ENCODE results near the gene CYBC1. TPM values are rescaled to one million over a fixed set of nuclear protein-coding genes. Genes with fewer than 3 reads are reported as not detected.

The CYBC1 gene
- total and polyA plus RNA-seq, 2 donors (not counting 1 experiment from before 2014, with no cell fraction given), result 328 to 569 TPM

DNA sequence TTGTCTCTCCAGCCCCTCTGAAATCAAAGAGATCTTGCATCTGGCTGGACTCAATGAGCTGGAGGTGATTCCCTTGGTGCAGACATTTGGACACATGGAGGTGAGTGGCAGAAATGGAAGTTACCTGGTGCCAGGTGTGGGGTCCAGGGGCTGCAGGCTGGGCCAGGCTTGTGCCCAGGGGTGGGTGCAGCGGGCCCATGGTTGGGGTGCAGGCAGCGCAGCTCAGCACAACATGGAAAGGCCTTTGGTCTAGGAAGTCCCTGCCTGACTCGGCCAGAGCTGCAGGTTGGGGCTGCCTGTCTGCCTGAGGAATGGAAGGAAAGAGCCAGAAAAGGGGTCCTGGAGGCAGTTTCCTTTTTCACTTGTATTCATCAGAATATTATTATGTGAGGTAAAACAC, 22.0 kb downstream of the CYBC1 start:
- Mint-ChIP-seq H3K9me3 (ENCODE audit: insufficient read depth) (no peaks in the 10 kb centered on the region), H3K27ac (no peak overlapping the region), H3K4me3 (no peak overlapping the region), H3K4me1 (peaks cover 22% of the 10 kb centered on the region), H3K27me3 (no peaks in the 10 kb centered on the region)
- CTCF ChIA-PET, result interaction anchor here (1.4 kb wide), 1 partner anchor 9 kb away, joined by 3 read pairs; no protein-coding TSS in a partner anchor
- H3K4me2 ChIP-seq (replicated peaks; ENCODE audit: low read depth, low read length, poor library complexity, severe bottlenecking), result no peak overlapping the region
- H3K27me3 ChIP-seq (replicated peaks in 1 of 4; ENCODE audit: control extremely low read depth in 1 of 4, control insufficient read depth in 3 of 4, insufficient read depth in 4 of 4, low read length in 3 of 4), result no peaks in the 10 kb centered on the region
- H3K79me2 ChIP-seq (ENCODE audit: control insufficient read depth, insufficient read depth, low read length), result no peaks in the 10 kb centered on the region
- no peak overlapping the region for H2AFZ ChIP-seq (ENCODE audit: insufficient read depth, low read depth, low read length, poor library complexity, severe bottlenecking)
- intact Hi-C loops (cut with micrococcal nuclease), result no loop called here
- peaks cover 0 to 7% of the 10 kb centered on the region in 2 experiments for H3K36me3 ChIP-seq (replicated peaks in 1 of 2; ENCODE audit: control extremely low read depth in 1 of 2, control insufficient read depth in 1 of 2, extremely low read depth in 1 of 2, insufficient read depth in 2 of 2, low read length in 1 of 2)
- H4K20me1 ChIP-seq (ENCODE audit: control insufficient read depth, insufficient read depth, low read length, poor library complexity, severe bottlenecking), result peaks cover 8% of the 10 kb centered on the region
- no peak overlapping the region for H3K27ac ChIP-seq (ENCODE audit: low read length in 2 of 2)
- TF ChIP-seq, protein P1, sequence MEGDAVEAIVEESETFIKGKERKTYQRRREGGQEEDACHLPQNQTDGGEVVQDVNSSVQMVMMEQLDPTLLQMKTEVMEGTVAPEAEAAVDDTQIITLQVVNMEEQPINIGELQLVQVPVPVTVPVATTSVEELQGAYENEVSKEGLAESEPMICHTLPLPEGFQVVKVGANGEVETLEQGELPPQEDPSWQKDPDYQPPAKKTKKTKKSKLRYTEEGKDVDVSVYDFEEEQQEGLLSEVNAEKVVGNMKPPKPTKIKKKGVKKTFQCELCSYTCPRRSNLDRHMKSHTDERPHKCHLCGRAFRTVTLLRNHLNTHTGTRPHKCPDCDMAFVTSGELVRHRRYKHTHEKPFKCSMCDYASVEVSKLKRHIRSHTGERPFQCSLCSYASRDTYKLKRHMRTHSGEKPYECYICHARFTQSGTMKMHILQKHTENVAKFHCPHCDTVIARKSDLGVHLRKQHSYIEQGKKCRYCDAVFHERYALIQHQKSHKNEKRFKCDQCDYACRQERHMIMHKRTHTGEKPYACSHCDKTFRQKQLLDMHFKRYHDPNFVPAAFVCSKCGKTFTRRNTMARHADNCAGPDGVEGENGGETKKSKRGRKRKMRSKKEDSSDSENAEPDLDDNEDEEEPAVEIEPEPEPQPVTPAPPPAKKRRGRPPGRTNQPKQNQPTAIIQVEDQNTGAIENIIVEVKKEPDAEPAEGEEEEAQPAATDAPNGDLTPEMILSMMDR (IDR thresholded peaks at IDR 0.05), result no peak
- no peak for TF ChIP-seq EZH2 (IDR thresholded peaks at IDR 0.05; ENCODE audit: borderline replicate concordance, insufficient read depth, low read depth, low read length, poor library complexity, severe bottlenecking)
- POLR2A ChIA-PET, result no interaction called here
- DNase-seq, result no peak
- H3K4me1 ChIP-seq (ENCODE audit: control insufficient read depth in 2 of 2, insufficient read depth in 2 of 2, low read length in 2 of 2), result peaks cover 3 to 24% of the 10 kb centered on the region in 2 donors
- ATAC-seq (ENCODE audit: low read depth), result no peak
- no peak overlapping the region for H3K4me3 ChIP-seq (ENCODE audit: control extremely low read depth in 1 of 5, extremely low read depth in 1 of 5, insufficient read depth in 1 of 5, low read depth in 2 of 5, low read length in 4 of 5)
- H3K9ac ChIP-seq (ENCODE audit: low read length), result no peak overlapping the region
- H3K9me3 ChIP-seq (ENCODE audit: control extremely low read depth in 1 of 3, control insufficient read depth in 2 of 3, insufficient read depth in 1 of 3, low read length in 2 of 3), result peaks cover 0 to under 1% (median 0%) of the 10 kb centered on the region in 3 donors
- WGBS (ENCODE audit: insufficient coverage), result 100% methylated on average over 2 of the region's 3 CpGs

DNA sequence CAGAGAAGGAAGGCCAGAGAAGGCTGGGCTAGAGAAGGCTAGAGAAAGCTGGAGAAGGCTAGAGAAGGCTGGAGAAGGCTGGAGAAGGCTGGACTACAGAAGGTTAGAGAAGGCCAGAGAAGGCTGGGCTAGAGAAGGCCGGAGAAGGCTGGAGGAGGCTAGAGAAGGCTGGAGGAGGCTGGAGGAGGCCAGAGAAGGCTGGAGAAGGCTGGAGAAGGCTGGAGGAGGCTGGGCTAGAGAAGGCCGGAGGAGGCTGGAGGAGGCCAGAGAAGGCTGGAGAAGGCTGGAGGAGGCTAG, 25.7 kb downstream of the CYBC1 start:
- H3K27me3 ChIP-seq (replicated peaks in 1 of 4; ENCODE audit: control extremely low read depth in 1 of 4, control insufficient read depth in 3 of 4, insufficient read depth in 4 of 4, low read length in 3 of 4), result no peaks in the 10 kb centered on the region
- H3K36me3 ChIP-seq (replicated peaks in 1 of 2; ENCODE audit: control extremely low read depth in 1 of 2, control insufficient read depth in 1 of 2, extremely low read depth in 1 of 2, insufficient read depth in 2 of 2, low read length in 1 of 2), result peaks cover 0 to 24% of the 10 kb centered on the region in 2 experiments
- H3K4me1 ChIP-seq (ENCODE audit: control insufficient read depth in 2 of 2, insufficient read depth in 2 of 2, low read length in 2 of 2), result peaks cover 6 to 16% of the 10 kb centered on the region in 2 donors
- H4K20me1 ChIP-seq (ENCODE audit: control insufficient read depth, insufficient read depth, low read length, poor library complexity, severe bottlenecking), result peaks cover 8% of the 10 kb centered on the region
- no peak overlapping the region for H3K27ac Mint-ChIP-seq
- intact Hi-C loops (cut with micrococcal nuclease), result no loop called here
- H3K4me2 ChIP-seq (replicated peaks; ENCODE audit: low read depth, low read length, poor library complexity, severe bottlenecking), result no peak overlapping the region
- no peaks in the 10 kb centered on the region for H3K27me3 Mint-ChIP-seq
- POLR2A ChIA-PET, result no interaction called here
- CTCF ChIA-PET, result interaction anchor here (0.6 to 1.7 kb wide), 7 partner anchors 10 to 111 kb away, joined by 3 to 5 read pairs (median 3); no protein-coding TSS in a partner anchor
- ATAC-seq (ENCODE audit: low read depth) (no peak), DNase-seq (no peak)
- peaks cover 17% of the 10 kb centered on the region for H3K79me2 ChIP-seq (ENCODE audit: control insufficient read depth, insufficient read depth, low read length)
- H3K9me3 ChIP-seq (ENCODE audit: control extremely low read depth in 1 of 3, control insufficient read depth in 2 of 3, insufficient read depth in 1 of 3, low read length in 2 of 3), result peaks cover 0 to 6% (median 0%) of the 10 kb centered on the region in 3 donors
- H3K9me3 Mint-ChIP-seq (ENCODE audit: insufficient read depth), result no peaks in the 10 kb centered on the region
- no peak overlapping the region for H3K27ac ChIP-seq (ENCODE audit: low read length in 2 of 2)
- TF ChIP-seq, protein P1 (IDR thresholded peaks at IDR 0.05), result peak; percentile 16
- no peak for TF ChIP-seq EZH2 (IDR thresholded peaks at IDR 0.05; ENCODE audit: borderline replicate concordance, insufficient read depth, low read depth, low read length, poor library complexity, severe bottlenecking)
- no peak overlapping the region for H3K4me3 Mint-ChIP-seq
- WGBS (ENCODE audit: insufficient coverage), result 100% methylated on average over 2 of the region's 2 CpGs
- H2AFZ ChIP-seq (ENCODE audit: insufficient read depth, low read depth, low read length, poor library complexity, severe bottlenecking), result no peak overlapping the region
- no peak overlapping the region for H3K9ac ChIP-seq (ENCODE audit: low read length)
- H3K4me1 Mint-ChIP-seq, result peaks cover 14% of the 10 kb centered on the region
- no peak overlapping the region for H3K4me3 ChIP-seq (ENCODE audit: control extremely low read depth in 1 of 5, extremely low read depth in 1 of 5, insufficient read depth in 1 of 5, low read depth in 2 of 5, low read length in 4 of 5)

Measured in B cell (primary cell).